HG03432 (cell line): ENCODE results near the gene TRPM3.

Experiments
- ATAC-seq: cut with Tn5 transposase; IDR thresholded peaks from one replicate; pipeline ENCODE4 v1.9.1; 2021; ENCODE audit warnings: mild to moderate bottlenecking, moderate library complexity; ENCODE audit not compliant: unreplicated experiment

TRPM3 gene

GRCh38 chr9:70901746-70902145, 219.7 kb downstream of the TRPM3 start:
- no peak for ATAC-seq

DNA sequence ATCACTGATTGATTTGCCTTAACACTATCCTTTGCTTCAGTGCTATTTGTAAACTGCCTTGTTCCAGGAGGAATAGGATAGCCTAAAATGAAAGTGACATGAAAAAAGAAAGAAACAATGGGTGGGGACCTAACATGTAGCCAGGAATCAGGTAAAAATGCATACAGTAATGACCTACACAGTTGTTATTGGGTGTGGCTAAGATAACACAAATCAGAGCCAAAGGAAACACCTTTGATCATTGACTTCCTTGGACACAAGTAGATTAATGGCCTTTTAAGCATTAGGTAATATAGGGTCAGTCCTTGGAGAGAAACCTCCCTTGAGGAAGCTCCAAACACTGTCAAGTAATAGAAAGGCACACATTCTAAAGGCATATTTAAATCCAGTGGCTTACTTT, 220.4 kb downstream of the TRPM3 start:
- ATAC-seq = no peak

- ATAC-seq = no peak
These were observed 227.8 kb downstream of the TRPM3 start for GRCh38 chr9:70893580-70894122.

DNA sequence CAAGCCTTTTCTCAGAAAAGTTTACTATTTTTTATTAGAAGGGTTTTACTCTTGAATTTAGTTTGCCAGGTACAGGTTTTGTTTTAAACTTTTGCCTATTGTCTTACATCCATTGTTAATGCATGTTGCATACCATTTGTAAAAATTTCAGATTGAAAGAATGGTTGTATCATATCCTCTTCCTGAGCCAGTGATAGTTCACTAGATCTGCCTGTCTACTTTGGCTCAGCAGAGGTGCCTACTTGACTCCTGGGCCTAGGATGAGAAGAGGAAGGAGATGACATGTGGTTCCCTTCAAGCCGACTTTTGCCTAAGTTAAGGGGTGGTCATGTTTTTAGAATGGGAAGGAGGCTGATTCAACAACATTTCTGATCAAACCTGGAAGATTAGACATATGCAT, 232.9 kb downstream of the TRPM3 start:
- ATAC-seq = no peak

- ATAC-seq = no peak
These were observed 233.6 kb downstream of the TRPM3 start for GRCh38 chr9:70887826-70888225.

DNA sequence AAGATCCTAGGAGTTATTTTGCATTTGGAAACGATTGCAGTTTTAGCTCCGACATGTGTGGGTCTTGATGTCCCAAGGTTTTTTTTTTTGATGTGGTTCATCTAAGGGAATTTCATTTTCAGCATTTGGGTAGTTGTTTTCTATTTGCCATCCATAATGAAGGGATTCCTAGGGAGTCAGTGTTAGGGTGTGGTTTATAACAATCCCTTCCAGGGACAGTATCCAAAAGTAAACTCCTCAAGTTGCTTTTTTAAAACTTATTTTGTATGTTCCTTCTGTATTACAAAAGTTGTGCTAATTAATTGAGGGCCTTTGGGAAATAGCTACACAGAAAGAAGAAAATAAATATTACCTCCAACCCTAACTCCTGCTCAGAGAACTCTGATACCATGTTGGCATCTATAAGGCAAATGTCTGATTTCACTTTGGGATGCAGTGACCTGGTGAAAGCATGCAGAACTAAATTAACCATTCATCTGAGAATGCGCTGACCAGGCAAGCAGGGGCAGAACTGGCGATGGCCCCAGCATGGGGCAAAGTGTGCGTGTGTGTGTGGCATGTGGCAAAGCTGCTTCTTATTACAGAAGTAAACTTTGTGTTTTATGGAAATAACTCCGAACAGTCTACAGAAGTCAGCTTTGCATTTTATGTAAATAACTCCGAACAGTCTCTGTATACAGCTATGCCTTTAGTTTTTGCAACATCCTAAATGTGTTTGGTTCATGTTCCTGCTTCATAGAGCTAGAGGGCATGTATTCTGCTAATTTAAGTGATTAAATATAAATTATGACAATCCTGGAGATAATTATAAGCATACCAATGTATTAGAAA, 237.2 kb downstream of the TRPM3 start:
- ATAC-seq = no peak

- no peak for ATAC-seq
These were observed 238.4 kb downstream of the TRPM3 start for GRCh38 chr9:70883056-70883455.

DNA sequence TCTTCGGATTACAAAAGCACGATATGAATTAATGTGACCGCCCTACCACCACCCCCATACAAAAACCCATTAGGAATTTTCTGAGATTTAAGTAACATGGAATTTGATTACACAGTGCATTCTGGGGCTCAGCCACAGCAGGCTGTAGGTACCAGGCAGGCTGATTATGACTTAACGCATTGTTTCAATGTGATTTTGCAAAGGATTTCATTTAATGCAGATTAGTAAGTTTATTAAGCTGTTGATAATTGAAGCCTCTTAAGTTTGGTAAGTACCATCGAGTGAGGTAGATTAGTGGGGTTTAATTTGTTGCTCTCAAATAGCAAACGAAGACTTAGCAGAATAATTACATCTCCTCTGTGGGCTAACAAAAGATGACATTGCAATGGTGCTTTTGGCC, 240.1 kb downstream of the TRPM3 start:
- no peak for ATAC-seq

DNA sequence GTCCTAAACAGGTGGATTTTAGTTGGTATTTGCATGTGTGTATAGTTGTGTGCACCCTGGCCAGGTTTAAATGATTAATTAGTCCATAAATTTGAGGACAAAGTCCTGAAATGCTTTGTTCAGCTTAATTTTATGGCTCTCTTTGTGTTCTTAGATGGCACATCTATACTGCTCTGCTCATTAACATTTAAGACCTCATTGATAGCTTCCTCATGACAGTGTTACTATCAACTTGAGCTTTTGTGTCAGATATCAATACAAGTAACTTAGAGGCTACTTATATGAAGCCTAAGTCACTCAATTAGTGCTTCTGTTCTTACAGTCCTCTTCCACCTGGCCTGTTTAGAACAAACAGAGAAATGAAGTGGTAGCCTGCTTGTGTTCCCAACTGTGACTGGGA, 240.9 kb downstream of the TRPM3 start:
- no peak for ATAC-seq

DNA sequence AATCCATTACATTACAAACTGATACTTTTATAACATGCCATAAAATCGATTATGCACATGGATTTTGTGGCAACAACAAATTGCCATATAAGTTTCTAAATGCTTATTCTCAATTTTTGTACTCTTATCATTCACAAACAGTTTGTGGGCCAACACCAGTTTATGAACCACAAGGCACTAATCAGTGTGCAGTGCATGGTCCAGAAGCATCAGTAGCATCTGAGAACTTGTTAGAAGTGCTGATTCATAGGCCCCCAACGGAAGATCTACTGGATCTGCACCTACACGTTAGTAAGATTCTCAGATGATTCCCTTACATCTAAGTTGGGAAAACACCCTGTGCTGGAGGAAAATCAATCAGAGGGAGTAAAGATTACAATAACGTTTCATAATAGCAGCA, 242.8 kb downstream of the TRPM3 start:
- ATAC-seq = no peak

DNA sequence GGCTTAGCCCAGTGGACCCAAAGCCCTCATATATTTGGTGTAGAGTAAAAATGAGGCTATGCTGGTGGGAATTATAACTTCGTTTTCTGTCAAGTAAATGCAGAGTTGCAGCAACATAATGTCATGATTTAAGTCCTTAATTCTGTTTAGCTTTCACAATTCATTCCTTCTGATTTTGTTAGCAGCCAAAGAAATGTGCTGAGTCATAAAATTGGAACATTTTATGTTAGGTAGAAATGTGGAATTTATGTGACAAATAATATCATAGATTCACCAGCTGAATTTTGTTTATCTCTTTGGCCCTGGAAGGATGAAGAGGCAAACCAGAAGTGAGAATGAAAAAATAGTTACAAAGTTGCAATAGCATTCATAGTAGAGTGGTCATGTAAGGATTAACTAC, 247.0 kb downstream of the TRPM3 start:
- ATAC-seq = no peak

DNA sequence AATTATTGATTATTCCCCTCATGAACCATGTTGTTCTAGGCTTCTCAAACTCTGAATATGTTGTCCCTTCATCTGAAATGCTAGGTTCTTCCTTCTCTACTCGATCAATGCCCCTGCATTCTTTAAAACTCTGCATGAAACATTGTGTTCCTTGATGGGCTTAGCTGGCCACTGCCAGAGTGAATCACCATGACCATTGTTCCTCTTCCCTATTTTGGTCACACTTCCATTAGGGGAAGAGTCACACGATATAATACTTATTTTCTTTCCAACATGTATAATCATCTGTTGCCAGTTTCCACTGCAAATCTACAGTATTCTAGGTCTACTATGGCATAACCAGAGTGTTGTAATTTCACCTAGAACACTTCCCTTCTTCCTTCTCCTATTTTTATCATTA, 247.9 kb downstream of the TRPM3 start:
- no peak for ATAC-seq

DNA sequence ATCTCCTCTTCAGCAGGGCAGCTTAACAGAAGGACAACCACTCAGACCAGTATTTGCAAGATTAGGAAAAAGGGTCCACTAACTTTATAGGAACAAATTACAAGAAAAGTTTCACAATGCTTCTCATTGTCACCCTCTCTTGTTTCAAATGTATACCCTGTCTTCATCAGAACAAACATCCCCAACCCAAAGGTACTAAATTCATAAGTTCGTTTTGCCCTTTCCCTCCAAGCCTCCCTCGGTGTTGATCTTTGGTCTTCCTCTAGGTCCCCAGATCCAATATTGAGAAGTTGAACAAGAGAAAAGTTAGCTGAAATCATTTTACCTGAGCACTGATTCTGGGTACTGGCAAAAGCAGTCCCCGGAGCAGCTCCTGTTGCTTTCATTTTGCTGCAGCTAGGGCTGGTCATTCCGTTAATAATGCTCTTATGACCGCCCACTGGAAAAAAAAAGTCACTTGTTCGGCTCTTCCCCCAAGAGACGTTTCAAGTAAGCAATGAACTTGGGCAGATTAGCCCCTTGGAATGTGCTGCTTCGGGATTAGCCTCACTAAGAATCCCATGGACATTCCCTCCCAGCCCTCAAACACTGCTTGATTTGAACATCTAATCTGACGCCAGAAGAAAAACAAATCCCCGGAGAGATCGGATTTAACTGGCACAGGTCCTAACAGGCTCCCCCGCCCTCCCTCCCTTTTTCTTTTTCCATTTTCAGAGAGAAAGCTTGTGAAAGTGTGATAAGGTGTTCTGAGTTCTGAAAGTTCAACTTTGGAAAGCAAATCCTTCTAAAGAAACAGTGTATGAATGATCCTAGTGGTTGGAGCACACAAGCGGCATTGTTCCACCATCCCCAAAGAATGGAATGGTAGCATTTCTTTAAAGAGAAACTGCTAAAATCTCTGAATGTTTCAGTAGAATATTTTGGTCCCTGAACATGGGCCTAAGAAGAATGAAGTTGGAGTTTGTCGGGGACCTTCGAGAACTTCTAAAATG, 252.5 kb downstream of the TRPM3 start:
- no peak for ATAC-seq

- no peak for ATAC-seq
These were observed 253.4 kb downstream of the TRPM3 start for GRCh38 chr9:70868041-70868440.

DNA sequence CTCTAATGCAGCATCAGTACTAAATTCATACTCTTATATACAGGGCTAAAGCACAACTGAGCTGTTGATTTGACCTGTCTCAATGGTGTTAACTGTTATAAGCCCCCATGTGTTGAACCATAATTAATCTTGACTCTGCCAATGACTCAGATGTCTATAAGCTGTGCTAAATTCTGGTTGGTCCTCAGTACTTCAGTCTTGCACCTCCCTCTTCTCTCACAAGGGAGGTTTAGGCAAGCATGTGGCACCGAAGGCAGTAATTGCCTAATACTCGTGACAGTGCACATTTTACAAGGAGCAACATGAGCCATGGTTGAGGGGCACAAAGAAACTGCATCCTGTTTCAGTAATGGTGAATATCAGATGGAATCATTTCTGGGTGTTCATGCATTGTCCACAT, 255.9 kb downstream of the TRPM3 start:
- no peak for ATAC-seq

- ATAC-seq = no peak
These were observed 259.6 kb downstream of the TRPM3 start for GRCh38 chr9:70861797-70862196.

GRCh38 chr9:70861376-70861775, 260.0 kb downstream of the TRPM3 start:
- ATAC-seq = no peak

DNA sequence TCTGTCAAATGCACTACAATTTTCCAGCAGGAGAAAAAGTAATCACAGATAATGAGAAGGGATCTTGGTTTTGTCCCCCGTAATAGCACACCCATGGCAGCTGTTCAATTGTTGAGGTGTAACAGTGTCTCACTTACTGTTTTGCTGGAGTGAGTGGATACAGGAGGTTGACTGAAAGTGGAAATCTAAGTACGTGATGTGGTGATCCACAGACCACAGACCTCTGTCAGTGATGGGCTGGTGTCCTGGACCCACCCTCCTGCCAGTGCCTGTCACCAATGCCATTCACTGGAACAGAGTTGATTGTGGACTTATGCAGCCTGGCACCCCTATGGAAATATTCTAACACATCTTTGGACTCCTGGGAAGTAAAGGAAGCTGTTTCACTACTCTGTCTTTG, 261.7 kb downstream of the TRPM3 start:
- ATAC-seq = no peak

DNA sequence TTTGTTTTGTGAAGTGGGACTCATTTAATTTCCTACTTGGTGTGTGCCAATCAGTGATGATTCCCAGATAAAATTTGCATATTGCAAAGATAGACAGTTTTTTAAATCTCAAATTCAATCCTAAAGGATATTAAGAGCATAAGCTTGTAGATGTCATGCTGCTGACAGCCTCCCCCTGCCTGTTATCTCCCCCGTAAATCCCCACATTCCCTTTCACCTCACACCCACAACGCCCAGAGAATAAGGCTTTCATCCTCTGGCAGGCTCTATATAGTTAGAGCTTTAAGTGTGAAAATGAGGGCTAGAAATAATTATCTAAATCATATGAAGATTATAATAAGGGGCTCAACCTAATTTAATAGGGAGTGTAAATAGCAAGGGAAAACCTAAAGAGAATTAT, 265.0 kb downstream of the TRPM3 start:
- ATAC-seq = no peak

DNA sequence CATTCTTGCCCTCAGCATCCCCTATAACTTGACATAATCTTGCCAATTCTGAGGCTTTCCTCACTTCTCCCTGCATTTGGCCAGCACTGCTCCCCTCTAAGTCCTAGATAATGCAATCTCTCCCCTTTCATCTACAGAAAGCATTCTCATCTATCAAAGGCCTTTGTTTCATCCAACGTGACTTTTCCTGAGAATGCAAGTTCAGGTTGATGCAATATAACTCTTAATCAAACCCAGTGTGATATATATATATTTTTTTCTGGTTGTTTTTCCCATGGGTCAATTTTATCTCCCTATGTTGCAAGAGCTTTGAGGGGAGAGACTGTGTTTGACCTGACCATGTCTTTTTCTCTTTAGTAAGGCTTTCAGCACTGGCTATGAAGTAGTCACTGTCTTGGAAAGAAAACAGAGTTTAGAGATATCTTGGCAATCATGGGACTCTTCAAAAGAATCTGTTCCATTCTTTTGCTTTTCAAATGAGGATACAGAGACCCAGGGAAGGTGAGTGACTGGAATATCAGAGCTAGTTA, 268.6 kb downstream of the TRPM3 start:
- ATAC-seq = no peak

GRCh38 chr9:70840266-70840665, 281.2 kb downstream of the TRPM3 start:
- ATAC-seq = no peak
